Fibroblast of peridontal ligament (primary cell): ENCODE results near the gene GLE1.
"Not testable (repeated sequence)": the region's sequence is repeated elsewhere in the genome, so short reads cannot be mapped to it uniquely, and the experiment has no call there.

Experiments used
- DNase-seq: peaks from one replicate; pipeline ENCODE4 v3.0.0-alpha.2; 2010; ENCODE audit errors: extremely low read depth

Gene GLE1

GRCh38 chr9:128497824-128498610 lies 6.5 kb upstream of the GLE1 start:
- DNase-seq = no peak

DNA sequence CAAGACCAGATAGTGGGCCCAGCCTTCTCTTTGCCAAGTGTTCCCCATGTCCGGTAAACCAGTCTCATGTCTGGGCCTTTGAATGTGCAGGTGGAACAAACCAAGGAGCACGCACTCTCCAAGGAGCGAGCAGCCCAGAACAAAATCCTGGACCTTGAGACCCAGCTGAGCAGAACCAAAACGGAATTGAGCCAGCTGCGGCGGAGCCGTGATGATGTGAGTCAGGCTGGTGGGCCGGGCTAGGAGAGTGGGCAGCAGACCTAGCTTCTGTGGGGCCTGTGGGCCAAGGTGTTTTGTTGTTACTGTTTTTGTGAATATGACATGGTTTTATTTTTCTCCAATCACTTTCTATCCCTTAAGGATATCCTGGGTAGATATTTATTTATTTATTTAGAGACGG lies 5.6 kb upstream of the GLE1 start:
- no peak for DNase-seq

DNA sequence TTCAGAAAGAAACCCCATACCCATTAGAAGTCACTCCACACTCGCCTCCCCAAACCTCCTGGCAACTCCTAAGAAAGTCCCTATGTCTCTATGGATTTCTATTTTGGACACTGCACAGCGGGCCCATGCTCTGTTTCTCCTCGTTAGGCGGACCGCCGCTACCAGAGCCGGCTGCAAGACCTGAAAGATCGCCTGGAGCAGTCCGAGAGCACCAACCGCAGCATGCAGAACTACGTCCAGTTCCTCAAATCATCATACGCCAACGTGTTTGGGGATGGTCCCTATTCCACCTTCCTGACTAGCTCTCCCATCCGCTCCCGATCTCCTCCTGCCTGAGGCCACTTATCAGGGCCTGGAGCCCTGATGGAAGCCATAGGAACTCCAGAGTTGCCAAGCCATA lies 4.6 kb upstream of the GLE1 start:
- no peak for DNase-seq

- DNase-seq = not testable (repeated sequence)
Measured at GRCh38 chr9:128503415-128503825, 1.1 kb upstream of the GLE1 start.

- no peak for DNase-seq
Measured at GRCh38 chr9:128503870-128504269, 649 bp upstream of the GLE1 start.

DNA sequence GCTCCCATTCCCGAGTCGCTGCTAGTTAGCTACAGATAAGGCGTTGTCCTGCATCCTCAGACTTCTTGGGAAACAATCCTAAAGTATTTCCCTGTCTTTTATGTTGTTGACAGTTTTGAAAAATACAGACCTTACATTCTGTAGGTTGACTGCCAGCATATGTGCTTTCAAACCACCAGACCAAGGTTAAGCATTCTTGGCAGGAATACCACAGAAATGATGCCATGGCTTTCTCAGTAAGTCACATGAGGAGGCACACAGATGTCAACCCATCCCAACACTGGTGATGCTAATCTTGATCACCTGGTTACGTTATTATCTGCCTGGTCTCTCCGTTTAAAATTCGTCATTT lies 871 bp downstream of the GLE1 start:
- peak; percentile 51 for DNase-seq

- DNase-seq = not testable (repeated sequence)
Measured at GRCh38 chr9:128505906-128506305, 1.4 kb downstream of the GLE1 start.

DNA sequence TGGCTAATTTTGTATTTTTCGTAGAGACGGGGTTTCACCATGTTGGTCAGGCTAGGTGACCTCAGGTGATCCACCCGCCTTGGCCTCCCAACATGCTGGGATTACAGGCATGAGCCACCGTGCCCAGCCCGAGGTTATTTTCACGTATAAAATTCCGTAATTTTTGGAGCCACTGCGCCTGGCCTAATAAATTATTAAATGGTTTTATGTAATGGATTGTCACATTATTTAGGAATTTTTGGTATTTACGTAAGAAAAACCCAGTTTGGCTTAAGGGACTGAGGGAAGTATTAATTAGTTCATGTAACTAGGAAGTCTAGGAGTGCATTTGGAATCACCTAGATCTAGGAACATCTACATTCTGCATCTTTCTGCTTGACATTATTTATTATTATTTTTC lies 8.3 kb downstream of the GLE1 start:
- DNase-seq = no peak

- DNase-seq = no peak
Measured at GRCh38 chr9:128521956-128522355, 17.4 kb downstream of the GLE1 start.

GRCh38 chr9:128523199-128523925 lies 18.8 kb downstream of the GLE1 start:
- peak; percentile 24 for DNase-seq

DNA sequence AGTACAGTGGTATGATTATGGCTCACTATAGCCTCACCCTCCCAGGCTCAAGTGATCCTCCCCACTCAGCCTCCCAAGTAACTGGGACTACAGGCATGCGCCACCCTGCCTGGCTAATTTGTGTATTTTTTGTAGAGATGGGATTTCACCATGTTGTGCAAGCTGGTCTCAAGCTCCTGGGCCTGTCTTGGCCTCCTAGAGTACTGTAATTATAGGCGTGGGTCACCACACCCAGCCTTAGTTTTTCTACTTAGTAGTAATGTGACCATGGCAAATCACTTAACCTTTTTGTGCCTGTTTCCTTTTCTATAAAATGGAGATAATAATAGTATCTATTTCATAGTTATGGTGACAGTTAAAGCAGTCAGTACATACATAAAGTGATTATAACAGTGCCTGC lies 22.2 kb downstream of the GLE1 start:
- no peak for DNase-seq

GRCh38 chr9:128528445-128529160 lies 24.1 kb downstream of the GLE1 start:
- no peak for DNase-seq

DNA sequence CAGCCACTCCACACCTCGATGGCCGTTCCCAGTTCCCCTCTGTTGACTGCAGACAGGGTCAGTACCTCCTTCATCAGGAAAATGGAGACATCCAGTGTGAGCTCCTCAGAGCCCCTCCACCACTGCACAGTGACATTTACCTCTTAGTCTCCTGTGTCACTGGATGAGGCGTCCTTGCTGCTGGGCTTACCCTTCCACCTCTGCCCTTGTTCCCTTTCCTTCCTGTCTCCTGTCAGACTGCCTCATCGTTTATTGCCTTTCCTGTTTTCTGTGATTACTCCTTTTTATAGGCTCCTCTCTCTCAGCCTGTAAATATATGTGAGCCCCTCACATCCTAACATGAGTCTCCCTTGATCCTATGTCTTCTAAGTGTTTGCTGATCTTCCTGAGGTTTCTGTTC lies 24.7 kb downstream of the GLE1 start:
- DNase-seq = no peak

GRCh38 chr9:128532581-128532980 lies 28.1 kb downstream of the GLE1 start:
- no peak for DNase-seq

- peak; percentile 27 for DNase-seq
Measured at GRCh38 chr9:128540634-128541360, 36.3 kb downstream of the GLE1 start.

- DNase-seq = no peak
Measured at GRCh38 chr9:128546504-128546903, 42.0 kb downstream of the GLE1 start.

DNA sequence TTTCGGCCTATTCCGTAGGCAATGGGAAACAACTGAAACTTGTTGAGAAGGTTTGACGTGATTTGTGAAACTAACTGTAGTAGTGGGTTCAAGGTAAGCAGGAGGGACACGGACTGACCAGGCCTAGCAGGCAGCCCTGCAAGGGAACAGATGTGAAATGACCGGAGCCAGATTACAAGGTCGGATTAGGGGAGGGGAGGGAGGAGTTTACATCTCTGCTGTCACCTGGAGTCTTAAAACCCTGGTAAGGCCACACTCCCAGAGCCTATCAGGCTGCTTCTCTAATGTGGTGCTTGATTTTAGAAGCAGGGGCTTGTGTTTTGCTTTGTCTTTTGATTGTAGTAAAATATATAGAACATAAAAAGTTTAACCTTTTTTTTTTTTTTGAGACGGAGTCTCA lies 44.4 kb downstream of the GLE1 start:
- DNase-seq = no peak

DNA sequence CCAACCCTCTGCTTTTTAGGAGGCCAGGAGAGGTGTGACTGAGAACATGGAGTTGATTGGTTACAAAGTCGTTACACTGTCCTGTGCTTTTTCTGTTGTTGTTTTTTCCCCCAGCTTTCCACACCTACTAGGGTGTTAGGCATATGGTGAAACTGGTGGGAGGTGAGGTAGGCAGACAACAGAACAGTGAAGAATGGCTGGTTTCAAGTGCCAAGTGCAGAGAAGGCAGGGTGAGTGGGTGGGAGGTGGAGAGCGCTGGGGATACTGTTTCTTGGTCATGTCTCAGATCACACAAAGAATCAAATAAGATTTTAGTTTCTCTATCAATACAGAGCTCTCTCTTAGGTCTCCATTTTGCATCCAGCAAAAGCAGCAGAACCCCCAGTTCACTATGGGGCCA lies 45.7 kb downstream of the GLE1 start:
- DNase-seq = no peak

DNA sequence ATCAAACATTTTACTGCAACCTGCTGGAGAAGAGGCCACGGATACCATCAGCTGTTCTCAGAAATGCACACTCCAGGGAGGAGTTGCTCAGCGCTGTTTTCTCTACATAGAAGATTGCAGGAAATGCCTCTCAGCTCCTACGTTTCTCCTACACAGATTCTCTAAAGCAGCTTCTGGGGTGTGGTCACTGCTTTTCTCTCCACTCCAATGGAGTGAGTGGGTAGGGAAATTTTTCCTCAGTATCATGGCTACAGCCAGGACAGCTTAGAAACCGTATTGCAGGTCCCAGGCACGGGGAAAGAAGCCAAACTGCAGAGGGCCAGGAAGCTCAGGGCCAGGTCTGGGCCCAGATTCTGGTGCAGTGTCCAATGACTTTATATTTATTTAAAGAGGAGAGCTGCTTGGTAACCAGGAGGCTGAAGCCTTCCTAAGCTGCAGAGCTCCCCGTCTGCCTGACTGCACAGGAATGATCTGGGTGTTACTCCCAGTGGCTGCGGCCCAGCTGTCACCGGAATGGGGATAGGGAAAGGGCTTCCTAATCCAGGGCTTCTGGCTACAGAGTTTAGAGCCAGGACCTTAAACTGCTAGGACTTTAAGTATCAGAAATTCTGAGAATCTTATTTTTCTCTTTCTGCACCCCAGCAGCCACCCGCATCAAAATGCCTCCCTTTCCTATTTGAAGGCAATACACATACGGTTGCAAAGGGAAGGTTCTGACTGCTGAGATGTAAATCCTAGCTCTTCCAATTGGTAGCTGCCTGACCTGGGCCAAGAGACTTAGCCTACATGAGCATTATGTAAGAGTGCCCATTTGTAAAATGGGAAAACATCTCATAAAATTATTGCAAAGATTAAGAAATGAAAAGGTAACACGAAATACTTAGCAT lies 46.5 kb downstream of the GLE1 start:
- peak; percentile 34 for DNase-seq

GRCh38 chr9:128551657-128552152 lies 47.2 kb downstream of the GLE1 start:
- DNase-seq = peak; percentile 23
